Measurements from ENCODE around the gene ACP7. TPM values are rescaled to one million over a fixed set of nuclear protein-coding genes. Genes with fewer than 3 reads are reported as not detected.

Gene ACP7
- total RNA-seq, 1 experiment from 2014 or later = 0.15 TPM

GRCh38 chr19:39047073-39047472 lies 37.1 kb upstream of the ACP7 start:
- no peak overlapping the region for H3K18ac ChIP-seq (ENCODE audit: insufficient read length, low read depth, low read length)
- no peak overlapping the region for H4K8ac ChIP-seq (replicated peaks; ENCODE audit: insufficient read length, low read depth, low read length)
- no peak overlapping the region for H3K23ac ChIP-seq (ENCODE audit: insufficient read length, low read depth, low read length)
- H4K91ac ChIP-seq (ENCODE audit: insufficient read length, low read depth, low read length) = no peak overlapping the region
- H3K4ac ChIP-seq (ENCODE audit: low read depth, low read length) = no peak overlapping the region
- H3K23me2 ChIP-seq (ENCODE audit: insufficient read length, low read depth, low read length, poor library complexity, severe bottlenecking) = no peaks in the 10 kb centered on the region
- peaks cover 4% of the 10 kb centered on the region in 2 experiments; a peak in 2 of 4 replicates for H3K4me1 Mint-ChIP-seq
- no peak overlapping the region for H3K14ac ChIP-seq (ENCODE audit: insufficient read depth, low read length)
- no peak overlapping the region for H3K27ac Mint-ChIP-seq
- H3K79me2 ChIP-seq (ENCODE audit: insufficient read depth, low read length) = no peaks in the 10 kb centered on the region
- no peak overlapping the region for H3K56ac ChIP-seq (ENCODE audit: insufficient read length, low read depth, low read length)
- no peak overlapping the region for H3K27ac ChIP-seq (ENCODE audit: insufficient read length, low read depth, low read length)
- no peaks in the 10 kb centered on the region for H4K20me1 ChIP-seq (ENCODE audit: control insufficient read depth, insufficient read depth, insufficient read length)
- H3T11ph ChIP-seq (ENCODE audit: low read length) = no peak overlapping the region
- H2AK5ac ChIP-seq (ENCODE audit: insufficient read length, low read length) = no peak overlapping the region
- no peaks in the 10 kb centered on the region for H3K9me3 ChIP-seq (ENCODE audit: control insufficient read depth, low read depth, low read length)
- H3K4me3 Mint-ChIP-seq = no peak overlapping the region
- H3K79me1 ChIP-seq (ENCODE audit: insufficient read depth, low read depth, low read length, poor library complexity, severe bottlenecking) = no peaks in the 10 kb centered on the region
- H3K4me1 ChIP-seq (ENCODE audit: insufficient read depth, low read length) = no peaks in the 10 kb centered on the region
- H3K27me3 ChIP-seq (ENCODE audit: insufficient read depth, low read length) = no peaks in the 10 kb centered on the region
- TF ChIP-seq CTCF (conservative IDR thresholded peaks at IDR 0.05) = no peak
- peaks cover 6 to 13% (median 7%) of the 10 kb centered on the region in 3 experiments for H3K36me3 Mint-ChIP-seq (ENCODE audit: insufficient read depth in 1 of 3, low read depth in 3 of 3)
- peaks cover 24% of the 10 kb centered on the region for H3K27me3 Mint-ChIP-seq (ENCODE audit: low read depth)
- no peak overlapping the region for H2BK20ac ChIP-seq (ENCODE audit: low read depth, low read length, poor library complexity, severe bottlenecking)
- no peak overlapping the region for H2BK15ac ChIP-seq (ENCODE audit: low read depth, low read length)
- no peak overlapping the region for H2BK120ac ChIP-seq (ENCODE audit: low read depth, low read length, poor library complexity, severe bottlenecking)
- H2BK5ac ChIP-seq (ENCODE audit: insufficient read length, low read length) = no peak overlapping the region
- no peak overlapping the region for H2AFZ ChIP-seq (ENCODE audit: low read length)
- no peak overlapping the region for H3K9ac ChIP-seq (ENCODE audit: extremely low read depth, insufficient read length, low read length)
- no peak overlapping the region for H3K4me2 ChIP-seq (ENCODE audit: insufficient read depth, insufficient read length, low read length)
- DNase-seq = no peak
- no peak overlapping the region for H2BK12ac ChIP-seq (ENCODE audit: insufficient read length, low read depth, low read length)
- H4K5ac ChIP-seq (ENCODE audit: insufficient read length, low read depth, low read length) = no peak overlapping the region
- H3K9me3 Mint-ChIP-seq = peaks cover 18 to 21% of the 10 kb centered on the region in 2 experiments
- WGBS (ENCODE audit: extremely low coverage, insufficient read length, low lambda C conversion rate) = no CpG with 5 or more reads among the region's 2 CpGs

Data from H9 (cell line).